Measurements from ENCODE around the gene CARD14. TPM values are rescaled to one million over a fixed set of nuclear protein-coding genes. Genes with fewer than 3 reads are reported as not detected.

Gene CARD14
- total and polyA plus RNA-seq, 2 of the 13 experiments (the other 11 are each of a cell fraction or from before 2014, with no cell fraction given) = 0.11 TPM; not detected in 1

DNA sequence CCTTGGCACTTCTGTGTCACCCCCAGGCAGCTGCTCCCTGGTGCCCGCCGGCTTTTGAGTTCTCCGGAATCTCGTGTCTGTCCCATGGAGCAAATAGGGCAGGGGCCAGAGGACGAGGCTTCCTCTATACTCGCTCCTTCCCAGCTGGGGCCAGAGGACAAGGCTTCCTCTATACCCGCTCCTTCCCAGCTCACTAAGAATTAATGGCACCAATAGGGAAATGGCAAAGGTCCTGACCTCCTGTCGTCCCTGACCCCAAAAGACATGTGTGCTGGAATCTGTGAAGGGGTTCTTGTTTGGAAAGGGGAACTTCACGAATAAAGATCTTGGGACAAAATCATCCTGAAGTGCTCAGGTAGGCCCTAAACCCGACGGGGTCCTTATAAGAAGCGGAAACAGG is 42.7 kb downstream of the CARD14 start:
- Histone ChIP-seq H3K4me1 (ENCODE audit: insufficient read depth, low read length) (no peaks in the 10 kb centered on the region), H3K9ac (ENCODE audit: insufficient read depth, low read depth, low read length) (no peak overlapping the region), H3K27me3 (ENCODE audit: control insufficient read depth in 1 of 2, insufficient read depth in 2 of 2, low read length in 2 of 2) (no peaks in the 10 kb centered on the region), H3K27ac (ENCODE audit: extremely low read length, insufficient read depth, low read length) (no peak overlapping the region), H3K4me2 (ENCODE audit: low read depth, low read length) (no peak overlapping the region), H4K20me1 (ENCODE audit: insufficient read depth, low read length) (no peaks in the 10 kb centered on the region), H3K4me3 (replicated peaks in 1 of 3; ENCODE audit: insufficient read depth in 1 of 3, low read depth in 2 of 3, low read length in 3 of 3) (no peak overlapping the region), H3K9me3 (ENCODE audit: low read length) (no peaks in the 10 kb centered on the region), H3K79me2 (ENCODE audit: insufficient read depth, low read length) (no peaks in the 10 kb centered on the region), H3K36me3 (replicated peaks in 1 of 2; ENCODE audit: control insufficient read depth in 1 of 2, insufficient read depth in 2 of 2, low read length in 2 of 2) (peaks cover 22 to 48% of the 10 kb centered on the region in 2 experiments), H2AFZ (ENCODE audit: low read length) (no peak overlapping the region)
- POLR2A ChIA-PET = interaction anchor here (1.7 kb wide), 1 partner anchor 8 kb away, joined by 5 read pairs; the partner anchor contains the start of genes SGSH and SLC26A11
- DNase-seq (ENCODE audit: low spot score) (no peak), ATAC-seq (no peak), FAIRE-seq (no peak)
- CTCF ChIA-PET (ENCODE audit: low intra/inter-chr PET ratio, low total read pairs) = no interaction called here
- WGBS (ENCODE audit: low lambda C conversion rate) = 95% methylated on average over 12 of the region's 12 CpGs
- no peak for TF ChIP-seq NCOA1 (CRISPR knock-in tag; IDR thresholded peaks at IDR 0.05)
- no peak for TF ChIP-seq ZKSCAN5 (CRISPR knock-in tag; IDR thresholded peaks at IDR 0.05)
- no peak for TF ChIP-seq ZNF34 (CRISPR knock-in tag; IDR thresholded peaks at IDR 0.05; ENCODE audit: borderline replicate concordance)
- no peak for TF ChIP-seq KDM3A (CRISPR knock-in tag; IDR thresholded peaks at IDR 0.05; ENCODE audit: low read depth)
- TF ChIP-seq ZSCAN29 (CRISPR knock-in tag; conservative IDR thresholded peaks at IDR 0.05) = no peak
- TF ChIP-seq, protein P1, sequence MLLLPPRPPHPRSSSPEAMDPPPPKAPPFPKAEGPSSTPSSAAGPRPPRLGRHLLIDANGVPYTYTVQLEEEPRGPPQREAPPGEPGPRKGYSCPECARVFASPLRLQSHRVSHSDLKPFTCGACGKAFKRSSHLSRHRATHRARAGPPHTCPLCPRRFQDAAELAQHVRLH (CRISPR knock-in tag; IDR thresholded peaks at IDR 0.05; ENCODE audit: borderline replicate concordance, low read depth) = no peak
- TF ChIP-seq REPIN1 (CRISPR knock-in tag; IDR thresholded peaks at IDR 0.05; ENCODE audit: borderline replicate concordance, low read depth) = no peak
- no peak for TF ChIP-seq WIZ (CRISPR knock-in tag; IDR thresholded peaks at IDR 0.05)
- TF ChIP-seq XBP1 (CRISPR knock-in tag; IDR thresholded peaks at IDR 0.05) = no peak
- TF ChIP-seq, protein P2, sequence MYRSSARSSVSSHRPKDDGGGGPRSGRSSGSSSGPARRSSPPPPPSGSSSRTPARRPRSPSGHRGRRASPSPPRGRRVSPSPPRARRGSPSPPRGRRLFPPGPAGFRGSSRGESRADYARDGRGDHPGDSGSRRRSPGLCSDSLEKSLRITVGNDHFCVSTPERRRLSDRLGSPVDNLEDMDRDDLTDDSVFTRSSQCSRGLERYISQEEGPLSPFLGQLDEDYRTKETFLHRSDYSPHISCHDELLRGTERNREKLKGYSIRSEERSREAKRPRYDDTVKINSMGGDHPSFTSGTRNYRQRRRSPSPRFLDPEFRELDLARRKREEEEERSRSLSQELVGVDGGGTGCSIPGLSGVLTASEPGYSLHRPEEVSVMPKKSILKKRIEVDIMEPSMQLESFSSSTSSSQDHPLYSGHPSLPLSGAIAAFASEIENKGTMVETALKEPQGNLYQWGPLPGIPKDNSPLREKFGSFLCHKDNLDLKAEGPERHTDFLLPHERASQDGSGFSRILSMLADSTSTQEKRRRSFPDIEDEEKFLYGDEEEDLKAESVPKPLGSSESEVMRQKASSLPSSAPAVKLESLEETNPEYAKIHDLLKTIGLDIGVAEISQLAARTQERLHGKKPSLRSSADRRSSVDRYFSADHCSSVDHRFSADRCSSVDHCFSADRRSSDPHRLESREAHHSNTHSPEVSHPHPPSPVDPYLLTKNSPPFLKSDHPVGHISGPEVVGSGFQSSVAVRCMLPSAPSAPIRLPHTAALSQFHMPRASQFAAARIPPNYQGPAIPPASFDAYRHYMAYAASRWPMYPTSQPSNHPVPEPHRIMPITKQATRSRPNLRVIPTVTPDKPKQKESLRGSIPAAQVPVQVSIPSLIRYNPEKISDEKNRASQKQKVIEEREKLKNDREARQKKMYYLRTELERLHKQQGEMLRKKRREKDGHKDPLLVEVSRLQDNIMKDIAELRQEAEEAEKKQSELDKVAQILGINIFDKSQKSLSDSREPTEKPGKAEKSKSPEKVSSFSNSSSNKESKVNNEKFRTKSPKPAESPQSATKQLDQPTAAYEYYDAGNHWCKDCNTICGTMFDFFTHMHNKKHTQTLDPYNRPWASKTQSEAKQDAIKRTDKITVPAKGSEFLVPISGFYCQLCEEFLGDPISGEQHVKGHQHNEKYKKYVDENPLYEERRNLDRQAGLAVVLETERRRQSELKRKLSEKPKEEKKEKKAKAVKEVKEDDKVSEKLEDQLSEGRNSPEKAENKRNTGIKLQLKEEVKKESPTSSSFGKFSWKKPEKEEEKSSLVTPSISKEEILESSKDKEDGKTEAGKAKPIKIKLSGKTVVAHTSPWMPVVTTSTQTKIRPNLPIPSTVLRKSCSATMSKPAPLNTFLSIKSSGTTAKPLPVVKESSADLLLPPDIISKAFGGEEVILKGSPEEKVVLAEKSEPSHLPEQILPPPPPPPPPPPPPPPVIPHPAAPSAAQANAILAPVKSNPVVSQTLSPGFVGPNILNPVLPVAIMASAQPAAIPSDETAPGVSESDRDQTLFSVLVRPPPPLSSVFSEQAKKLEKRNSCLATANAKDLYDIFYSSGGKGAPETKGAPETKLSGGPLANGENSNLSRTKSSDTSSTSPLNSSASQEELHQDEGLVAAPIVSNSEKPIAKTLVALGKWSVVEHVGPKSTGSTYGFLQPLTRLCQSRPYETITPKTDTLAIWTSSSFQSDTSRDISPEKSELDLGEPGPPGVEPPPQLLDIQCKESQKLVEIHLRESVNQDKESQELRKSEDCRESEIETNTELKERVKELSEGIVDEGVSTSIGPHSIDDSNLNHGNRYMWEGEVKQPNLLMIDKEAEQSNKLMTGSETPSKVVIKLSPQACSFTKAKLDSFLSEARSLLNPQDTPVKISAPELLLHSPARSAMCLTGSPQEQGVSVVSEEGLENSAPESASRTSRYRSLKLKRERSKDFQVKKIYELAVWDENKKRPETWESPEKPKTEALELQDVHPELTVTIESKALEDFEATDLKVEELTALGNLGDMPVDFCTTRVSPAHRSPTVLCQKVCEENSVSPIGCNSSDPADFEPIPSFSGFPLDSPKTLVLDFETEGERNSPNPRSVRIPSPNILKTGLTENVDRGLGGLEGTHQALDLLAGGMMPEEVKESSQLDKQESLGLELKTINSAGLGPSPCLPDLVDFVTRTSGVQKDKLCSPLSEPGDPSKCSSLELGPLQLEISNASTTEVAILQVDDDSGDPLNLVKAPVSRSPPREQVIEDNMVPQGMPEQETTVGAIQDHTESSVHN (CRISPR knock-in tag; IDR thresholded peaks at IDR 0.05) = no peak
- no peak for TF ChIP-seq ZFP37 (CRISPR knock-in tag; IDR thresholded peaks at IDR 0.05; ENCODE audit: borderline replicate concordance)
- TF ChIP-seq, protein P3, sequence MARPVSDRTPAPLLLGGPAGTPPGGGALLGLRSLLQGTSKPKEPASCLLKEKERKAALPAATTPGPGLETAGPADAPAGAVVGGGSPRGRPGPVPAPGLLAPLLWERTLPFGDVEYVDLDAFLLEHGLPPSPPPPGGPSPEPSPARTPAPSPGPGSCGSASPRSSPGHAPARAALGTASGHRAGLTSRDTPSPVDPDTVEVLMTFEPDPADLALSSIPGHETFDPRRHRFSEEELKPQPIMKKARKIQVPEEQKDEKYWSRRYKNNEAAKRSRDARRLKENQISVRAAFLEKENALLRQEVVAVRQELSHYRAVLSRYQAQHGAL (CRISPR knock-in tag; IDR thresholded peaks at IDR 0.05; ENCODE audit: not compliant biosample characterization) = no peak
- TF ChIP-seq MLLT10 (CRISPR knock-in tag; IDR thresholded peaks at IDR 0.05) = no peak
- TF ChIP-seq PHF21A (CRISPR knock-in tag; IDR thresholded peaks at IDR 0.05) = no peak
- no peak for TF ChIP-seq ZNF296 (CRISPR knock-in tag; conservative IDR thresholded peaks at IDR 0.05)
- no TSS peak for BruUV-seq (replicated peaks)
- intact Hi-C loops (cut with micrococcal nuclease; ENCODE audit: unreplicated experiment) (no loop called here), in situ Hi-C loops (cut with HindIII; ENCODE audit: extremely low pct_ligation_motif_present, low pct_unique_long_range_greater_than_20kb) (no loop called here)
